K562 (cell line): ENCODE results near the gene SAMD4A. TPM values are rescaled to one million over a fixed set of nuclear protein-coding genes. Genes with fewer than 3 reads are reported as not detected.

Source experiments
- CBFA2T2 ChIP-seq: fragments of 450-650 bp; conservative IDR thresholded peaks from 2 replicates; pipeline ENCODE4 v1.6.1; 2017; ENCODE audit warnings: mild to moderate bottlenecking
- ELF1 ChIP-seq: fragments of 200-800 bp; sonication (Bioruptor generic); IDR thresholded peaks from 2 replicates; pipeline ENCODE4 v1.6.1; 2016; ENCODE audit warnings: missing genetic modification characterization, missing compliant biosample characterization
- EP300 ChIP-seq: IDR thresholded peaks from 2 replicates; pipeline ENCODE4 v1.6.1; 2012; ENCODE audit warnings: low read length, improper control_type of control experiment
- HMG20B ChIP-seq: fragments of 250-450 bp; sonication (Bioruptor Pico); IDR thresholded peaks from 2 replicates; pipeline ENCODE4 v1.5.0; 2021; ENCODE audit warnings: mild to moderate bottlenecking
- HOXB6 ChIP-seq: fragments of 250-450 bp; sonication (Bioruptor Pico); IDR thresholded peaks from 2 replicates; pipeline ENCODE4 v1.5.1; 2022; ENCODE audit warnings: mild to moderate bottlenecking, borderline replicate concordance
- JUN ChIP-seq, 2 experiments: sonication (generic) in 1 of 2; formaldehyde crosslinking in 1 of 2; IDR thresholded peaks; 2 replicates each; pipeline versions ENCODE4 v1.6.1 to v1.8.0; 2012 to 2022; ENCODE audit warnings: borderline replicate concordance in 2 of 2, mild to moderate bottlenecking in 2 of 2, improper control_type of control experiment in 1 of 2, low read depth in 1 of 2, low read length in 1 of 2, missing genetic modification reagents in 1 of 2
- NCOA1 ChIP-seq: fragments of 450-650 bp; IDR thresholded peaks from 2 replicates; pipeline ENCODE4 v1.6.1; 2016; ENCODE audit warnings: low read depth
- NFYB ChIP-seq: IDR thresholded peaks from 2 replicates; pipeline ENCODE4 v1.6.1; 2011; ENCODE audit warnings: mild to moderate bottlenecking, moderate library complexity; ENCODE audit not compliant: insufficient read length; ENCODE audit errors: extremely low read depth
- RAD51 ChIP-seq: fragments of 450-650 bp; IDR thresholded peaks from 2 replicates; pipeline ENCODE4 v1.7.1; 2016; ENCODE audit warnings: low read depth, mild to moderate bottlenecking, borderline replicate concordance
- SMAD3 ChIP-seq: fragments of 450-650 bp; formaldehyde crosslinking; conservative IDR thresholded peaks from 2 replicates; pipeline ENCODE4 v1.4.0; 2020; ENCODE audit warnings: mild to moderate bottlenecking
- SRSF7 ChIP-seq: fragments of 200-400 bp; formaldehyde crosslinking; optimal IDR thresholded peaks from 2 replicates; pipeline ENCODE3; 2017; ENCODE audit warnings: mild to moderate bottlenecking, low read depth, low read length
- TAF1 ChIP-seq: IDR thresholded peaks from 2 replicates; pipeline ENCODE4 v1.6.1; 2011; ENCODE audit warnings: mild to moderate bottlenecking, low read length, moderate library complexity; ENCODE audit not compliant: insufficient read depth, control insufficient read depth, severe bottlenecking; ENCODE audit errors: extremely low read depth
- TCF3 ChIP-seq: sonication (generic); formaldehyde crosslinking; IDR thresholded peaks from 2 replicates; pipeline ENCODE4 v1.4.0; 2020; ENCODE audit warnings: mild to moderate bottlenecking, missing genetic modification reagents
- TRIM25 ChIP-seq: fragments of 450-650 bp; IDR thresholded peaks from 2 replicates; pipeline ENCODE4 v1.7.0; 2016; ENCODE audit warnings: borderline replicate concordance
- U2AF1 ChIP-seq: fragments of 200-400 bp; formaldehyde crosslinking; optimal IDR thresholded peaks from 2 replicates; pipeline ENCODE3; 2017; ENCODE audit warnings: mild to moderate bottlenecking, low read depth, low read length, moderate library complexity
- ZBTB5 ChIP-seq: fragments of 450-650 bp; IDR thresholded peaks from 2 replicates; pipeline ENCODE4 v1.6.1; 2017; ENCODE audit warnings: antibody characterized with exemption
- ZBTB8A ChIP-seq: fragments of 450-650 bp; IDR thresholded peaks from 2 replicates; pipeline ENCODE4 v1.6.1; 2018; ENCODE audit warnings: mild to moderate bottlenecking, moderate library complexity; ENCODE audit not compliant: partially characterized antibody
- ZNF174 ChIP-seq: fragments of 250-450 bp; sonication (Bioruptor Pico); IDR thresholded peaks from 2 replicates; pipeline ENCODE4 v1.4.0; 2020; ENCODE audit warnings: mild to moderate bottlenecking
- ZNF277 ChIP-seq: fragments of 250-450 bp; sonication (Bioruptor Pico); IDR thresholded peaks from 2 replicates; pipeline ENCODE4 v1.8.0; 2022; ENCODE audit warnings: inconsistent platforms, mild to moderate bottlenecking, moderate library complexity, borderline replicate concordance
- ZNF280B ChIP-seq: fragments of 250-450 bp; sonication (Bioruptor Pico); IDR thresholded peaks from 2 replicates; pipeline ENCODE4 v1.5.1; 2021; ENCODE audit warnings: mild to moderate bottlenecking
- ZNF699 ChIP-seq: fragments of 250-450 bp; sonication (Bioruptor Pico); IDR thresholded peaks from 2 replicates; pipeline ENCODE4 v1.8.0; 2021; ENCODE audit warnings: mild to moderate bottlenecking, moderate library complexity; ENCODE audit not compliant: insufficient replicate concordance
- polyA plus RNA-seq, 8 experiments: library from polyadenylated mRNA; depleted of rRNA in 4 of 8; stranded (reverse) in 5 of 8; unstranded in 3 of 8; fragments of >200 nt; fragmentation: Nextera tagmentation in 2 of 8; fragmentation: Illumina TruSeq in 1 of 8; extraction: Ambion mirVana in 2 of 8; extraction: Trizol in 1 of 8; gene quantifications; 2 replicates each; pipeline versions ENCODE4 v1.2.1 to v1.2.3, GENCODE V29; 2011 to 2014; ENCODE audit warnings: inconsistent platforms in 1 of 8, missing spikeins in 1 of 8
- total RNA-seq, 7 experiments: library from RNA; depleted of rRNA in 6 of 7; stranded (reverse); fragments of >200 nt in 6 of 7; fragmentation: Illumina TruSeq in 2 of 7; extraction: Trizol in 2 of 7; gene quantifications; 2 replicates each; pipeline versions ENCODE4 v1.2.1 to v1.2.3, GENCODE V29; 2011 to 2021; ENCODE audit warnings: low replicate concordance in 1 of 7

The SAMD4A gene
- total and polyA plus RNA-seq, 9 of the 15 experiments (the other 6 are each of a cell fraction or from before 2014, with no cell fraction given): 0.66 to 6.8 (median 3.3) TPM

GRCh38 chr14:54754623-54755386 is 187.9 kb downstream of the SAMD4A start (continued):
- TF ChIP-seq ZBTB5 (no peak), TRIM25 (peak; percentile 48; the same call in 1 of the 2 replicates), SMAD3 (CRISPR knock-in tag) (no peak), HMG20B (CRISPR knock-in tag) (no peak), JUN (IDR thresholded peaks at IDR 0.05; ENCODE audit: borderline replicate concordance, low read depth, low read length) (peak; percentile 91), JUN (CRISPR knock-in tag; IDR thresholded peaks at IDR 0.05; ENCODE audit: borderline replicate concordance) (peak; percentile 97), HOXB6 (CRISPR knock-in tag) (no peak), TCF3 (CRISPR knock-in tag) (peak; percentile 98), ELF1 (no peak), RAD51 (no peak), NFYB (peak; percentile 26), NCOA1 (peak; percentile 95), TAF1 (no peak), ZNF699 (no peak), ZBTB8A (no peak), SRSF7 (no peak), ZNF277 (CRISPR knock-in tag) (no peak), CBFA2T2 (peak; percentile 96), EP300 (peak; percentile 97), ZNF174 (CRISPR knock-in tag) (no peak), U2AF1 (no peak), ZNF280B (CRISPR knock-in tag) (no peak)
